ENCODE data around the gene TMEM154. TPM values are rescaled to one million over a fixed set of nuclear protein-coding genes. Genes with fewer than 3 reads are reported as not detected.
"Not testable (repeated sequence)": the region's sequence is repeated elsewhere in the genome, so short reads cannot be mapped to it uniquely, and the experiment has no call there.

TMEM154 gene
- total RNA-seq, 2 donors from 2014 or later = 1.3 to 1.6 TPM

DNA sequence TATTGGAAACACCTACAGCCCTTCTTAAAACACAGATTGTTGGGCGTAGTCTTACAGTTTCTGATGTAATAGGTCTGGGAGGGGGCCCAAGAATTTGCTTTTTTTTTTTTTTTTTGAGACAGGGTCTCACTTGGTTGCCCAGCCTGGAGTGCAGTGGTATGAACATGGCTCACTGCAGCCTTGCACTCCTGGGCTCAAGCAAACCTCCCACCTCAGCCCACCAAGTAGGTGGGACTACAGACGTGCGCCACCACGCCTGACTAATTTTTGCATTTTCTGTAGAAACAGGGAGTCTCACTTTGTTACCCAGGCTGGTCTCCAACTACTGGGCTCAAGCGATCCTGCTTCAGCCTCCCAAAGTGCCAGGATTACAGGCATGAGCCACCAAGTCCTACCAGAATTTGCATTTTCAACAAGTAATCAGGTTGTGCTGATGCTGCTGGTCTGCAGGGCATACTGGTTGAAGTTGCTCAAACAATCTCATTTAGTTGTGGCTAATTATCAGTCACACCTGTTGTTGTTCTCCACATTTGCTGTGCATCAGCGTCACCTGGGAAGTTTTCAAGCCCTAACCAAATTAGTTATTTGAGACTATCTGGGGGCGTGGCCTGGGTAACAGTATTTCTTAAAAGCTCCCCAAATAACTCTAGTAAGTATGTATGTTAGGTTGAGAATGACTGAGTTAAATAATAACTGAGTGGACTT, 14.0 kb downstream of the TMEM154 start:
- no peak overlapping the region for H3K4me3 ChIP-seq
- TF ChIP-seq, protein P1, sequence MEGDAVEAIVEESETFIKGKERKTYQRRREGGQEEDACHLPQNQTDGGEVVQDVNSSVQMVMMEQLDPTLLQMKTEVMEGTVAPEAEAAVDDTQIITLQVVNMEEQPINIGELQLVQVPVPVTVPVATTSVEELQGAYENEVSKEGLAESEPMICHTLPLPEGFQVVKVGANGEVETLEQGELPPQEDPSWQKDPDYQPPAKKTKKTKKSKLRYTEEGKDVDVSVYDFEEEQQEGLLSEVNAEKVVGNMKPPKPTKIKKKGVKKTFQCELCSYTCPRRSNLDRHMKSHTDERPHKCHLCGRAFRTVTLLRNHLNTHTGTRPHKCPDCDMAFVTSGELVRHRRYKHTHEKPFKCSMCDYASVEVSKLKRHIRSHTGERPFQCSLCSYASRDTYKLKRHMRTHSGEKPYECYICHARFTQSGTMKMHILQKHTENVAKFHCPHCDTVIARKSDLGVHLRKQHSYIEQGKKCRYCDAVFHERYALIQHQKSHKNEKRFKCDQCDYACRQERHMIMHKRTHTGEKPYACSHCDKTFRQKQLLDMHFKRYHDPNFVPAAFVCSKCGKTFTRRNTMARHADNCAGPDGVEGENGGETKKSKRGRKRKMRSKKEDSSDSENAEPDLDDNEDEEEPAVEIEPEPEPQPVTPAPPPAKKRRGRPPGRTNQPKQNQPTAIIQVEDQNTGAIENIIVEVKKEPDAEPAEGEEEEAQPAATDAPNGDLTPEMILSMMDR (IDR thresholded peaks at IDR 0.05) = no peak
- H3K27ac ChIP-seq = no peak overlapping the region
- ATAC-seq (ENCODE audit: insufficient number of reproducible peaks, low FRiP score, low read depth) (no peak), DNase-seq (ENCODE audit: low spot score) (no peak)
- no peaks in the 10 kb centered on the region for H3K9me3 ChIP-seq
- H3K36me3 ChIP-seq = no peaks in the 10 kb centered on the region
- H3K27me3 ChIP-seq (replicated peaks; ENCODE audit: insufficient read depth) = no peaks in the 10 kb centered on the region
- H3K4me1 ChIP-seq (ENCODE audit: control insufficient read depth in 1 of 2, low read depth in 2 of 2) = no peaks in the 10 kb centered on the region

DNA sequence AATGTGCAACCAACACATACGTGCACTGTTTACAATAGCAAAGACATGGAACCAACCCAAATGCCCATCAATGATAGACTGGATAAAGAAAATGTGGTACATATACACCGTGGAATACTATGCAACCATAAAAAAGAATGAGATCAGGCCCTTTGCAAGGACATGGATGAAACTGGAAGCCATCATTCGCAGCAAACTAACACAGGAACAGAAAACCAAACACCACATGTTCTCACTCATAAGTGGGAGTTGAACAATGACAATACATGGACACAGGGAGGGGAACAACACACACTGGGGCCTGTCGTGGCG, 15.8 kb downstream of the TMEM154 start:
- not testable (repeated sequence) for H3K27ac ChIP-seq; H3K27me3 ChIP-seq (replicated peaks; ENCODE audit: insufficient read depth); H3K9me3 ChIP-seq; DNase-seq (ENCODE audit: low spot score); H3K4me1 ChIP-seq (ENCODE audit: control insufficient read depth in 1 of 2, low read depth in 2 of 2); H3K36me3 ChIP-seq; ATAC-seq (ENCODE audit: insufficient number of reproducible peaks, low FRiP score, low read depth); H3K4me3 ChIP-seq

DNA sequence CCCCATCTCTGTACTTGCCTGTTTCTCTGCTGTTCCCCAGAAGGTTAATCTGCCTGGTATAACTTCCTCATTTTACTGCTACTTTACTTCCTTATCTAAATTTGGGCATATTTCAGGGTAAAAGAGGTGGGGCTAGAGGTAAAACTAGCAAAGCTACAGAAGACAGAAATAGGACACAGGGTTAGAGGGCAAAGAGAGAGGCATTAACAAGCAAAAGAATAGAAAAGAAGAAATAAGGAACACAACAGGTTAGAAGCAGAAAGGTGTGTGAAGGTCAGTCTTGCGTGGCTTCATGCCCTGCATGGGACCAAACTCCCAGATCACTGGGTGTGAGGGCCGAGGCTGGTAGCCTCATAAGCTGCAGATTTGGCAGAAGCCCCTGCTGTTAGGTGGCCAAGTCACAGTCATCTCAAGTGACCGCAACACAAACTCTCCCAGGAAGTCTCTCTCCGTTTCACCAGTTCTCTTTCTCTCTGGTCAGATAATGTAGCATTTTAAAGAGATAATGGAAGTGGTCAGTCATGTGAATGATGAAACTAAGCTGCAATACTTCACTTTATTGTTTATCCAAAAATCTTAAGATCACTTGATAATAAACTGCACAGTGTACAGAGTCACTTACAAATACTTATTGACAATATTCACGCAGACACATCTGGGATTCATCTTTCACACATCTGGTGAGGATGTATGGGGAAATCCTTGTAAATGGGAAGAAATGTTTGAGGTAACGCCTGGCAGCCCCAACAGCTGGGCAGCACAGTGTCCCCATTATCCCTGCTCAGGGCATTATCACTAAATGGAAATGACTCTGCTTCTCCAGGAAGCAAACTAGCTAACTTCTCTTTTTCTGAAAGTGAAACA, 16.4 kb downstream of the TMEM154 start:
- no peaks in the 10 kb centered on the region for H3K36me3 ChIP-seq
- DNase-seq (ENCODE audit: low spot score) (no peak), ATAC-seq (ENCODE audit: insufficient number of reproducible peaks, low FRiP score, low read depth) (no peak)
- H3K4me1 ChIP-seq (ENCODE audit: control insufficient read depth in 1 of 2, low read depth in 2 of 2) = no peaks in the 10 kb centered on the region
- no peaks in the 10 kb centered on the region for H3K9me3 ChIP-seq
- H3K27ac ChIP-seq = no peak overlapping the region
- H3K4me3 ChIP-seq = no peak overlapping the region
- H3K27me3 ChIP-seq (replicated peaks; ENCODE audit: insufficient read depth) = no peaks in the 10 kb centered on the region
- TF ChIP-seq, protein P1 (IDR thresholded peaks at IDR 0.05) = no peak

DNA sequence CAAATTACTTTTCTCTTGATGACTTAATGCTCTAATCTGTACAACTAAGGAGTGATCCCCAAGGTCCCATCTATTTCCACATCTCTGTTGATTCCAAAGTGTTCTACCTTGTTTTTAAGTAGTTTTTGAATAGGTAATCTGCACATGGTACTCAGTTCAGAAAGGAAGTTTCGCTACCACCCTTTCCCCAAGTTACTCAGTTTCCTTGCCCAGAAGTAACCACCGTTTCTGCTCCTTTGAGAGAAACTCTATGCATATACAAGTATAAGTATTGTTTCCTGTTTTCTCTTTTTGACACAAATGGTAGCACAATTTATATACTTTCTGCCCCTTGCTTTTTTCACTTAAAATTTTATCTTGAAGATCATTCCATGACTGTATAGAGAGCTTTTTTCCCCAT, 18.1 kb downstream of the TMEM154 start:
- no peak for DNase-seq (ENCODE audit: low spot score)
- H3K27ac ChIP-seq = no peak overlapping the region
- H3K27me3 ChIP-seq (replicated peaks; ENCODE audit: insufficient read depth) = no peaks in the 10 kb centered on the region
- TF ChIP-seq, protein P1 (IDR thresholded peaks at IDR 0.05) = no peak
- ATAC-seq (ENCODE audit: insufficient number of reproducible peaks, low FRiP score, low read depth) = no peak
- H3K4me1 ChIP-seq (ENCODE audit: control insufficient read depth in 1 of 2, low read depth in 2 of 2) = no peaks in the 10 kb centered on the region
- no peak overlapping the region for H3K4me3 ChIP-seq
- no peaks in the 10 kb centered on the region for H3K36me3 ChIP-seq
- peaks cover 6% of the 10 kb centered on the region for H3K9me3 ChIP-seq

DNA sequence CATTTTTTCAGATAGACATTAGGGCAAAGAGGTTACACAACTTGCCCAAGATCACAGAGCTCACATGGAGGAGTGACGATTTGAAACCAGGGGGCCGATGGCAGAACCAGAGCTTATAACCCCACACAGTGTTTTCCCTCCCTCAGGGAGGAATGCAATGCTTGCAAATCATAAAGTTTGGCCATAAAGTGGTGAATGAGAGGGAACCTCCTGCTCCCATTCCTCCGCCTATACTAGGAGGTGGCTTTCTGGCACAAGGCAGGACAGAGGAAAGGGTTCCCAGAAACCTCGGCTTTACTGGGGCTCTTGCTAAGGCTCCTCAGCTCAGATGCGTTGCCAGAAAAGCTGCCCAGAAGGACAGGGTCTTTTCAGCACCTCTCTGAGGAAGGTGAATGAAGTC, 19.3 kb downstream of the TMEM154 start:
- DNase-seq (ENCODE audit: low spot score) = no peak
- Histone ChIP-seq H3K27ac (no peak overlapping the region), H3K4me1 (ENCODE audit: control insufficient read depth in 1 of 2, low read depth in 2 of 2) (no peaks in the 10 kb centered on the region), H3K36me3 (no peaks in the 10 kb centered on the region), H3K27me3 (replicated peaks; ENCODE audit: insufficient read depth) (no peaks in the 10 kb centered on the region), H3K9me3 (peaks cover 6% of the 10 kb centered on the region), H3K4me3 (no peak overlapping the region)
- ATAC-seq (ENCODE audit: insufficient number of reproducible peaks, low FRiP score, low read depth) = no peak
- TF ChIP-seq, protein P1 (IDR thresholded peaks at IDR 0.05) = no peak

All from thoracic aorta (tissue), 2 donors.